GM12892 (cell line): ENCODE results near the gene AKT1S1.

Experiments used
- POLR2A ChIP-seq: IDR thresholded peaks from 2 replicates; pipeline ENCODE4 v1.6.1; 2011; ENCODE audit warnings: low read depth, low read length, control low read depth
- POLR2AphosphoS5 ChIP-seq: IDR thresholded peaks from 2 replicates; pipeline ENCODE4 v1.6.1; 2011; ENCODE audit warnings: low read depth, low read length, control low read depth
- TAF1 ChIP-seq: IDR thresholded peaks from 2 replicates; pipeline ENCODE4 v1.6.1; 2011; ENCODE audit warnings: low read depth, mild to moderate bottlenecking, control low read depth, low read length, borderline replicate concordance

GRCh38 chr19:49878744-49879070, 1.6 kb upstream of the AKT1S1 start:
- no peak for TF ChIP-seq POLR2A
- TF ChIP-seq POLR2AphosphoS5: no peak
- TF ChIP-seq TAF1: no peak
